BLaER1 treated with 17β-estradiol and CSF1 and Interleukin-3, amounts not matched to agents 10 nM and 100 nM (cell line): Measurements from ENCODE around the gene POLR1B.
"Not testable (repeated sequence)": the region's sequence is repeated elsewhere in the genome, so short reads cannot be mapped to it uniquely, and the experiment has no call there.

ENCODE experiments used
- H3K27ac ChIP-seq, 11 experiments: shearing (Covaris generic); formaldehyde crosslinking; 2 replicates each; pipeline ENCODE4 v1.8.1; 2022
- H3K27me3 ChIP-seq, 11 experiments: shearing (Covaris generic); formaldehyde crosslinking; 2 replicates each; pipeline ENCODE4 v1.8.1; 2022
- H3K36me3 ChIP-seq, 11 experiments: shearing (Covaris generic); formaldehyde crosslinking; 2 replicates each; pipeline ENCODE4 v1.8.1; 2022
- H3K4me1 ChIP-seq, 10 experiments: shearing (Covaris generic); formaldehyde crosslinking; 2 replicates each; pipeline ENCODE4 v1.8.1; 2022
- H3K4me2 ChIP-seq, 11 experiments: shearing (Covaris generic); formaldehyde crosslinking; 2 replicates each; pipeline ENCODE4 v1.8.1; 2022
- H3K4me3 ChIP-seq, 10 experiments: shearing (Covaris generic); formaldehyde crosslinking; 2 replicates each; pipeline ENCODE4 v1.8.1; 2022
- H3K9ac ChIP-seq, 11 experiments: shearing (Covaris generic); formaldehyde crosslinking; 2 replicates each; pipeline ENCODE4 v1.8.1; 2022
- H3K9me3 ChIP-seq, 11 experiments: shearing (Covaris generic); formaldehyde crosslinking; replicated peaks in 1 of 11; 2 replicates each; pipeline ENCODE4 v1.8.1; 2022
- H4K20me1 ChIP-seq, 11 experiments: shearing (Covaris generic); formaldehyde crosslinking; 2 replicates each; pipeline ENCODE4 v1.8.1; 2022
- Cebpa-rat ChIP-seq, 11 experiments: shearing (Covaris generic); IDR thresholded peaks; 2 replicates each; pipeline ENCODE4 v1.8.1; 2022

Gene POLR1B, protein sequence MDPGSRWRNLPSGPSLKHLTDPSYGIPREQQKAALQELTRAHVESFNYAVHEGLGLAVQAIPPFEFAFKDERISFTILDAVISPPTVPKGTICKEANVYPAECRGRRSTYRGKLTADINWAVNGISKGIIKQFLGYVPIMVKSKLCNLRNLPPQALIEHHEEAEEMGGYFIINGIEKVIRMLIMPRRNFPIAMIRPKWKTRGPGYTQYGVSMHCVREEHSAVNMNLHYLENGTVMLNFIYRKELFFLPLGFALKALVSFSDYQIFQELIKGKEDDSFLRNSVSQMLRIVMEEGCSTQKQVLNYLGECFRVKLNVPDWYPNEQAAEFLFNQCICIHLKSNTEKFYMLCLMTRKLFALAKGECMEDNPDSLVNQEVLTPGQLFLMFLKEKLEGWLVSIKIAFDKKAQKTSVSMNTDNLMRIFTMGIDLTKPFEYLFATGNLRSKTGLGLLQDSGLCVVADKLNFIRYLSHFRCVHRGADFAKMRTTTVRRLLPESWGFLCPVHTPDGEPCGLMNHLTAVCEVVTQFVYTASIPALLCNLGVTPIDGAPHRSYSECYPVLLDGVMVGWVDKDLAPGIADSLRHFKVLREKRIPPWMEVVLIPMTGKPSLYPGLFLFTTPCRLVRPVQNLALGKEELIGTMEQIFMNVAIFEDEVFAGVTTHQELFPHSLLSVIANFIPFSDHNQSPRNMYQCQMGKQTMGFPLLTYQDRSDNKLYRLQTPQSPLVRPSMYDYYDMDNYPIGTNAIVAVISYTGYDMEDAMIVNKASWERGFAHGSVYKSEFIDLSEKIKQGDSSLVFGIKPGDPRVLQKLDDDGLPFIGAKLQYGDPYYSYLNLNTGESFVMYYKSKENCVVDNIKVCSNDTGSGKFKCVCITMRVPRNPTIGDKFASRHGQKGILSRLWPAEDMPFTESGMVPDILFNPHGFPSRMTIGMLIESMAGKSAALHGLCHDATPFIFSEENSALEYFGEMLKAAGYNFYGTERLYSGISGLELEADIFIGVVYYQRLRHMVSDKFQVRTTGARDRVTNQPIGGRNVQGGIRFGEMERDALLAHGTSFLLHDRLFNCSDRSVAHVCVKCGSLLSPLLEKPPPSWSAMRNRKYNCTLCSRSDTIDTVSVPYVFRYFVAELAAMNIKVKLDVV

GRCh38 chr2:112542123-112542983 lies at the start of gene POLR1B:
Gene POLR1B (plus strand): TSS chr2:112542465. CDS start chr2:112542495, 30 bp downstream.
- H3K4me3 ChIP-seq = peak within 1 kb of the TSS; percentile 74 to 96 (median 86)
- H3K27ac ChIP-seq = peak within 1 kb of the TSS; percentile 88 to 98 (median 92)
- no peaks in the 10 kb centered on the region for H3K27me3 ChIP-seq
- H4K20me1 ChIP-seq = peaks cover 0 to 46% (median 35%) of the 10 kb centered on the region in 11 experiments; a peak in 14 of 22 replicates
- H3K9me3 ChIP-seq = no peaks in the 10 kb centered on the region
- peaks cover 27 to 51% (median 36%) of the 10 kb centered on the region in 10 experiments for H3K4me1 ChIP-seq
- H3K9ac ChIP-seq = peak within 1 kb of the TSS; percentile 82 to 96 (median 91)
- H3K36me3 ChIP-seq = peaks cover 15 to 25% (median 20%) of the 10 kb centered on the region in 11 experiments
- TF ChIP-seq Cebpa-rat (IDR thresholded peaks at IDR 0.05) = no peak
- H3K4me2 ChIP-seq = peak within 1 kb of the TSS; percentile 83 to 99 (median 90)

DNA sequence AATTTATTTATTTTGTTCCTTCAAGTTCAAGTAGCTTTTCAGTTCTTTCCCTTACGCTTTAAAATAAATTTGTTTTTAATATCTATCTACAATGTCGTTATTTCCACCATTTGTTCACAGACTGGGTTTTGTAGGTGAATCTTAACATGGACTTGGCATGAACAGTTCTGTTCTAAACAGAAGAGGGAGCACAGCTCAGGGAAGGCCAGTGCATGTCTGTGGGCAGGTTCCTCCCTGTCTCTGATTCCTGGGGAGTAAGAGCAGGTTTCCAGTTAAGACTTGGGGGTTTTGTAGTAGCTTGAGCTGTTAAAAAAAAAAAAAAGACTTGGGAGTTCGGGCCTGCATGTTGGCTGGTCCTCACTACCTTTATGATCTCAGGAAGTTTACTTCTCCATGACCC lies 49.2 kb upstream of the POLR1B start:
- no peaks in the 10 kb centered on the region for H3K9me3 ChIP-seq
- H3K27me3 ChIP-seq = no peaks in the 10 kb centered on the region
- peaks cover 0 to 30% (median 17%) of the 10 kb centered on the region in 10 experiments; a peak in 17 of 20 replicates for H3K4me1 ChIP-seq
- H3K4me2 ChIP-seq = peak overlapping the region in 5 of 11 experiments; percentile 1 to 36 (median 27); a peak in 6 of 22 replicates
- peak overlapping the region in 1 of 11 experiments; percentile 25; a peak in 2 of 22 replicates for H3K27ac ChIP-seq
- TF ChIP-seq Cebpa-rat (IDR thresholded peaks at IDR 0.05) = no peak
- H3K9ac ChIP-seq = 0 out of 22 replicates have a peak overlapping the region, but pooled peaks of 1 of the 11 experiments have one; percentile 3
- peaks cover 0 to 69% (median 24%) of the 10 kb centered on the region in 11 experiments; a peak in 18 of 22 replicates for H4K20me1 ChIP-seq
- H3K36me3 ChIP-seq = peaks cover 44 to 82% (median 57%) of the 10 kb centered on the region in 11 experiments
- no peak overlapping the region for H3K4me3 ChIP-seq

DNA sequence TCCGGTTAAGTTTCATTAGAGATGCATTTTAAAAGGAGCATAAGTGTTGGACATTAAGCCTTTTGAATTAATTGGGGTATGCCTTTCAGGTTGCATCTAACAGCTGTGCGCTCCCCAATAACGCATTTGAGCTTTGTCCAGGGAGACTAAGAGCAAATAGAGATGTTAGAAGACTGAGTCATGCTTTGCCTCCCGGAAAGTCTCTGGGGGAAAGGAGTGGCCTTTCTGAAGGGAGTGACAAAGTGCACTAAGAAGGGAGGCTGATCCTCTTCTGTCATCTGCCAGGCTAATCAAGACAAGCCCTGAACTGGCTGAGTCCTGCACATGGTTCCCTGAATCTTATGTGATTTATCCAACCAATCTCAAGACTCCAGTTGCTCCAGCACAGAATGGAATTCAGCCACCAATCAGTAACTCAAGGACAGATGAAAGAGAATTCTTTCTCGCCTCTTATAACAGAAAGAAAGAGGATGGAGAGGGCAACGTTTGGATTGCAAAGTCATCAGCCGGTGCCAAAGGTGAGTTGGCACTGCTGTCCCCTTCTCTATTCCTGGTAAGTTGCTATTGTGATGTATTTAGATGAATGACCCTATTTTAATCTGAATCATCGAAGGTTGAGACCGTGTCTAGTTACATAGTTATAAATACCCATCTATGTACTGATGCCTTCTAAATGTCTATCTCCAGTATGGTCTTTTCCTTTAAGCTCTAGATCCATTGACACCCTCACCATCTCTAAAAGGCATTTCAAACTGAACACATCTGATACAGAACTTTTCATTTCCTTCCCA lies 48.2 kb upstream of the POLR1B start:
- H3K9me3 ChIP-seq = no peaks in the 10 kb centered on the region
- no peaks in the 10 kb centered on the region for H3K27me3 ChIP-seq
- H4K20me1 ChIP-seq = peaks cover 0 to 61% (median 18%) of the 10 kb centered on the region in 11 experiments; a peak in 15 of 22 replicates
- peak overlapping the region in 1 of 11 experiments; percentile 25; a peak in 1 of 22 replicates for H3K27ac ChIP-seq
- peaks cover 45 to 78% (median 55%) of the 10 kb centered on the region in 11 experiments for H3K36me3 ChIP-seq
- H3K4me1 ChIP-seq = peaks cover 0 to 25% (median 15%) of the 10 kb centered on the region in 10 experiments; a peak in 17 of 20 replicates
- no peak overlapping the region for H3K9ac ChIP-seq
- H3K4me2 ChIP-seq = peak overlapping the region in 6 of 11 experiments; percentile 1 to 36 (median 25); a peak in 7 of 22 replicates
- no peak overlapping the region for H3K4me3 ChIP-seq
- no peak for TF ChIP-seq Cebpa-rat (IDR thresholded peaks at IDR 0.05)

DNA sequence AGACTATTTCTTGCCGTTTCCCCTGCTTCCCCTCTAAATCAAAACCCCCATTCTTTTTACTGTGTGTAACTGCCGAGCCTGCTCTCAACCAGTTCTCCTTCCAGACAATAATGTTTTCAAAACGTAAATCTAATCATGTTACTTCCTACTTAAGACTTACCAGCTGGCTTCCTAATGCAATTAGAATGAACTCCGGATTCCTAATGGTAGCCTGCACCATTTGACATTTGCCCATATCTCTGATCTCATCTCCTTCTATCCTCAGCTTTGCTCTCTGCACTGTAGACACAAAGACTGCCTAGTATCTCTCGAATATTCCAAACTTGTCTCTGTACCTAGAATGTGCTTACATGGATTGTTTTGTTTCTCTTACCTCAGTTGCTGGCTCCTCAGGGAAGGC lies 47.4 kb upstream of the POLR1B start:
- Histone ChIP-seq H3K9me3 (no peaks in the 10 kb centered on the region), H3K36me3 (peaks cover 41 to 74% (median 55%) of the 10 kb centered on the region in 11 experiments), H3K4me3 (no peak overlapping the region), H3K4me2 (no peak overlapping the region), H3K27ac (no peak overlapping the region), H3K27me3 (no peaks in the 10 kb centered on the region), H3K9ac (no peak overlapping the region), H3K4me1 (peaks cover 0 to 25% (median 15%) of the 10 kb centered on the region in 10 experiments; a peak in 17 of 20 replicates), H4K20me1 (peaks cover 0 to 53% (median 18%) of the 10 kb centered on the region in 11 experiments; a peak in 15 of 22 replicates)
- TF ChIP-seq Cebpa-rat (IDR thresholded peaks at IDR 0.05) = no peak

GRCh38 chr2:112495878-112496277 lies 46.4 kb upstream of the POLR1B start:
- H3K4me2 ChIP-seq, H3K9ac ChIP-seq, H3K27ac ChIP-seq, H3K9me3 ChIP-seq, H3K27me3 ChIP-seq, H3K4me3 ChIP-seq: not testable (repeated sequence)
- Histone ChIP-seq H3K36me3 (peaks cover 34 to 69% (median 46%) of the 10 kb centered on the region in 11 experiments), H3K4me1 (peaks cover 0 to 25% (median 15%) of the 10 kb centered on the region in 10 experiments; a peak in 17 of 20 replicates), H4K20me1 (peaks cover 0 to 43% (median 16%) of the 10 kb centered on the region in 11 experiments; a peak in 15 of 22 replicates)

DNA sequence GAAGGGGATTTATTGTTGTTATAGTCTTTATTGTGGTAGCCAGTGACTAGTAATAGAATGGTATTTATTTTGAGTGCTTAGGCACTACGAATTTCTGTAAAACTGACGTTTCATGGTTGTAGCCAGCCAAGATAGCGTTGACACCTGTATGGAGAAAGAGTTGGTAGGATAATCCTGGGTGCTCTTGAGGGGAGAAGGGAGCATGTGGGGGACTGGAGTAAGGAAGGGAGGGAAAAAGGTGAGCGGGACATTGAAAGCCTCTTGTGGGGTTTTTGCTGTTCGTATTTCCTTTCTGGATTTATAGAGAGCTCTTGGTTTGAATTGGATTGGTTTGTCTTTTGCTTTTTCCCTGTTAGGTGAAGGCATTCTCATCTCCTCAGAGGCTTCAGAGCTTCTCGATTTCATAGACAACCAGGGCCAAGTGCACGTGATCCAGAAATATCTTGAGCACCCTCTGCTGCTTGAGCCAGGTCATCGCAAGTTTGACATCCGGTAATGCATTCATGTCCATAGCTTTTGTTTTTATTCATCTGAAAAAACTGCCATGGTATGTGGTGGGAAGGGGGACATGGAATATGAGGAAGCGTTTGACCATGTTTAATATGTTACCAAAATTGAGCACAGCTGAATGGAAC lies 41.3 kb upstream of the POLR1B start:
- H3K27me3 ChIP-seq, H3K27ac ChIP-seq, H4K20me1 ChIP-seq, H3K4me2 ChIP-seq, H3K4me1 ChIP-seq, H3K9me3 ChIP-seq, H3K4me3 ChIP-seq, H3K9ac ChIP-seq: not testable (repeated sequence)
- peaks cover 27 to 50% (median 33%) of the 10 kb centered on the region in 11 experiments for H3K36me3 ChIP-seq

DNA sequence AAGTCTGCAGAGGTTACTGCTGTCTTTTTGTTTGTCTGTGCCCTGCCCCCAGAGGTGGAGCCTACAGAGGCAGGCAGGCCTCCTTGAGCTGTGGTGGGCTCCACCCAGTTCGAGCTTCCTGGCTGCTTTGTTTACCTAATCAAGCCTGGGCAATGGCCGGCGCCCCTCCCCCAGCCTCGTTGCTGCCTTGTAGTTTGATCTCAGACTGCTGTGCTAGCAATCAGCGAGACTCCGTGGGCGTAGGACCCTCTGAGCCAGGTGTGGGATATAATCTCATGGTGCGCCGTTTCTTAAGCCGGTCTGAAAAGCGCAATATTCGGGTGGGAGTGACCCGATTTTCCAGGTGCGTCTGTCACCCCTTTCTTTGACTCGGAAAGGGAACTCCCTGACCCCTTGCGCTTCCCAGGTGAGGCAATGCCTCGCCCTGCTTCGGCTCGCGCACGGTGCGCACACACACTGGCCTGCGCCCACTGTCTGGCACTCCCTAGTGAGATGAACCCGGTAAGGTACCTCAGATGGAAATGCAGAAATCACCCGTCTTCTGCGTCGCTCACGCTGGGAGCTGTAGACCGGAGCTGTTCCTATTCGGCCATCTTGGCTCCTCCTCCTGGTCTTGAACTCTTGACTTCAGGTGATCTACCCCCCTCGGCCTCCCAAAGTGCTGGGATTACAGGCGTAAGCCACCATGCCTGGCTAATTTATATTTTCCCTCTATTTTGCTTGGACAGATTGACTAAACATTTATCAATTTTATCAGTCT lies 32.8 kb upstream of the POLR1B start:
- H3K27ac ChIP-seq, H3K9ac ChIP-seq: not testable (repeated sequence)

More for the DNA sequence above, 32.8 kb upstream of the POLR1B start:
- H3K9me3 ChIP-seq, H3K4me1 ChIP-seq, H3K27me3 ChIP-seq, H3K4me3 ChIP-seq, H3K4me2 ChIP-seq: not testable (repeated sequence)
- Histone ChIP-seq H4K20me1 (peaks cover 0 to 20% (median 0%) of the 10 kb centered on the region in 11 experiments; a peak in 3 of 22 replicates), H3K36me3 (peaks cover 39 to 52% (median 42%) of the 10 kb centered on the region in 11 experiments)
